IMR-90 (cell line): Measurements from ENCODE around the gene VSIR. TPM values are rescaled to one million over a fixed set of nuclear protein-coding genes. Genes with fewer than 3 reads are reported as not detected.

Experiments
- ATAC-seq: fragments of 200-7000 bp; cut with Tn5 transposase; 2 replicates; pipeline ENCODE4 v1.9.1; 2020; ENCODE audit warnings: low read depth, mild to moderate bottlenecking, moderate library complexity
- BruUV-seq: library from RNA; stranded (reverse); fragments of 400-500 nt; replicated peaks from 2 replicates; lab custom pipeline; 2021; lab: Mats Ljungman, UMichigan
- CTCF ChIA-PET: fragments of 300-600 bp; formaldehyde crosslinking; extraction: SDS; loops from one replicate; lab custom pipeline; 2021; ENCODE audit warnings: antibody characterized with exemption; lab: Yijun Ruan, JAX
- POLR2A ChIA-PET: fragments of 300-600 bp; sonication (Branson Sonifier 250); formaldehyde crosslinking; loops from one replicate; lab custom pipeline; 2022; ENCODE audit warnings: antibody characterized with exemption; ENCODE audit not compliant: unreplicated experiment; lab: Charles Lee
- DNase-seq: peaks from one replicate; pipeline ENCODE4 v3.0.0; 2013
- H2AFZ ChIP-seq: replicated peaks from 2 replicates; pipeline ENCODE3; 2013; ENCODE audit warnings: low read length, mild to moderate bottlenecking; ENCODE audit not compliant: poor library complexity
- H2AK5ac ChIP-seq: 2 replicates; pipeline ENCODE4 v1.6.1; 2013; ENCODE audit warnings: low read depth, low read length, inconsistent platforms
- H2AK9ac ChIP-seq: replicated peaks from 2 replicates; pipeline ENCODE3; 2013; ENCODE audit warnings: mild to moderate bottlenecking, low read depth, low read length, moderate library complexity; ENCODE audit not compliant: poor library complexity
- H2BK120ac ChIP-seq: 2 replicates; pipeline ENCODE4 v1.6.1; 2013; ENCODE audit warnings: low read depth, low read length, inconsistent platforms
- H2BK15ac ChIP-seq: 3 replicates; pipeline ENCODE4 v1.6.1; 2013; ENCODE audit warnings: low read depth, low read length, inconsistent platforms
- H2BK20ac ChIP-seq: 2 replicates; pipeline ENCODE4 v1.6.1; 2013; ENCODE audit warnings: low read depth, mild to moderate bottlenecking, inconsistent platforms, low read length, moderate library complexity
- H2BK5ac ChIP-seq: 2 replicates; pipeline ENCODE4 v1.6.1; 2013; ENCODE audit warnings: mild to moderate bottlenecking, low read depth, low read length, inconsistent platforms; ENCODE audit not compliant: poor library complexity, severe bottlenecking
- H3K14ac ChIP-seq: replicated peaks from 2 replicates; pipeline ENCODE4 v1.6.1; 2013; ENCODE audit warnings: low read depth, low read length, inconsistent platforms
- H3K18ac ChIP-seq: 2 replicates; pipeline ENCODE4 v1.6.1; 2013; ENCODE audit warnings: low read depth, low read length, control low read depth
- H3K23ac ChIP-seq: 2 replicates; pipeline ENCODE4 v1.6.1; 2013; ENCODE audit warnings: low read depth, low read length, inconsistent platforms
- H3K27ac ChIP-seq: 2 replicates; pipeline ENCODE4 v1.5.1; 2013; ENCODE audit warnings: mild to moderate bottlenecking, control low read depth, low read length; ENCODE audit not compliant: insufficient read depth
- H3K27me3 ChIP-seq: 2 replicates; pipeline ENCODE4 v1.6.1; 2013; ENCODE audit warnings: low read length; ENCODE audit not compliant: control insufficient read depth, insufficient read depth
- H3K36me3 ChIP-seq: 2 replicates; pipeline ENCODE4 v1.6.1; 2013; ENCODE audit warnings: low read length, mixed read lengths; ENCODE audit not compliant: control insufficient read depth, insufficient read depth
- H3K4ac ChIP-seq: 2 replicates; pipeline ENCODE4 v1.6.1; 2013; ENCODE audit warnings: low read depth, low read length, inconsistent platforms
- H3K4me1 ChIP-seq: 2 replicates; pipeline ENCODE4 v1.6.1; 2013; ENCODE audit warnings: low read length, mixed read lengths; ENCODE audit not compliant: control insufficient read depth, insufficient read depth
- H3K4me2 ChIP-seq: 2 replicates; pipeline ENCODE4 v1.6.1; 2013; ENCODE audit warnings: low read depth, mild to moderate bottlenecking, control low read depth, low read length, moderate library complexity
- H3K4me3 ChIP-seq: 2 replicates; pipeline ENCODE4 v1.5.1; 2013; ENCODE audit warnings: low read depth, mild to moderate bottlenecking, control low read depth, low read length, moderate library complexity; ENCODE audit not compliant: insufficient read depth
- H3K56ac ChIP-seq: 2 replicates; pipeline ENCODE4 v1.6.1; 2013; ENCODE audit warnings: low read length, inconsistent platforms; ENCODE audit not compliant: insufficient read depth; ENCODE audit errors: extremely low read depth
- H3K79me1 ChIP-seq, 2 experiments: 2 replicates each; pipeline ENCODE4 v1.6.1; 2013; ENCODE audit warnings: low read length in 2 of 2, inconsistent platforms in 1 of 2, low read depth in 1 of 2
- H3K9ac ChIP-seq: 2 replicates; pipeline ENCODE4 v1.6.1; 2013; ENCODE audit warnings: low read depth, low read length, control low read depth
- H3K9me1 ChIP-seq: 2 replicates; pipeline ENCODE4 v1.6.1; 2013; ENCODE audit warnings: low read length, inconsistent platforms; ENCODE audit not compliant: insufficient read depth
- H3K9me3 ChIP-seq: 2 replicates; pipeline ENCODE4 v1.6.1; 2013; ENCODE audit warnings: low read length; ENCODE audit not compliant: control insufficient read depth, insufficient read depth
- H4K20me1 ChIP-seq: 2 replicates; pipeline ENCODE4 v1.6.1; 2013; ENCODE audit warnings: low read length, inconsistent platforms; ENCODE audit not compliant: insufficient read depth
- H4K5ac ChIP-seq: 2 replicates; pipeline ENCODE4 v1.6.1; 2013; ENCODE audit warnings: mild to moderate bottlenecking, low read depth, low read length, control low read depth
- H4K8ac ChIP-seq, 2 experiments: 2 replicates each; pipeline ENCODE4 v1.6.1; 2013; ENCODE audit warnings: low read depth in 2 of 2, low read length in 2 of 2, control low read depth in 1 of 2, inconsistent platforms in 1 of 2
- H4K91ac ChIP-seq: 2 replicates; pipeline ENCODE4 v1.6.1; 2013; ENCODE audit warnings: low read depth, low read length, inconsistent platforms; ENCODE audit not compliant: insufficient read depth
- BHLHE40 ChIP-seq: fragments of 150-350 bp; IDR thresholded peaks from 2 replicates; pipeline ENCODE4 v1.6.1; 2016; ENCODE audit warnings: mild to moderate bottlenecking, low read depth, low read length
- CEBPB ChIP-seq: IDR thresholded peaks from 2 replicates; pipeline ENCODE4 v1.6.1; 2012; ENCODE audit warnings: low read depth, low read length, improper control_type of control experiment
- CHD1 ChIP-seq: IDR thresholded peaks from 2 replicates; pipeline ENCODE4 v1.6.1; 2012; ENCODE audit warnings: low read depth, low read length, improper control_type of control experiment
- FOS ChIP-seq: fragments of 150-350 bp; IDR thresholded peaks from 2 replicates; pipeline ENCODE4 v1.6.1; 2016; ENCODE audit warnings: low read depth, low read length
- MAFK ChIP-seq: IDR thresholded peaks from 2 replicates; pipeline ENCODE4 v1.6.1; 2012; ENCODE audit warnings: low read depth, low read length, improper control_type of control experiment
- MAZ ChIP-seq: IDR thresholded peaks from 2 replicates; pipeline ENCODE4 v1.6.1; 2012; ENCODE audit warnings: low read depth, mild to moderate bottlenecking, low read length, improper control_type of control experiment, moderate library complexity, borderline replicate concordance
- MXI1 ChIP-seq: IDR thresholded peaks from 2 replicates; pipeline ENCODE4 v1.6.1; 2012; ENCODE audit warnings: low read depth, mild to moderate bottlenecking, low read length, moderate library complexity, borderline replicate concordance
- NFE2L2 ChIP-seq: fragments of 150-350 bp; IDR thresholded peaks from 2 replicates; pipeline ENCODE4 v1.6.1; 2016; ENCODE audit warnings: low read depth, mild to moderate bottlenecking, low read length
- POLR2A ChIP-seq: IDR thresholded peaks from 2 replicates; pipeline ENCODE4 v1.6.1; 2012; ENCODE audit warnings: mild to moderate bottlenecking, low read depth, low read length
- RAD21 ChIP-seq: IDR thresholded peaks from 2 replicates; pipeline ENCODE4 v1.6.1; 2012; ENCODE audit warnings: low read length, improper control_type of control experiment
- RCOR1 ChIP-seq: IDR thresholded peaks from 2 replicates; pipeline ENCODE4 v1.6.1; 2012; ENCODE audit warnings: mild to moderate bottlenecking, low read length, improper control_type of control experiment; ENCODE audit not compliant: insufficient replicate concordance
- RFX5 ChIP-seq: IDR thresholded peaks from 2 replicates; pipeline ENCODE4 v1.8.0; 2012; ENCODE audit warnings: low read depth, mild to moderate bottlenecking, low read length, moderate library complexity
- SMC3 ChIP-seq: fragments of 150-350 bp; IDR thresholded peaks from 2 replicates; pipeline ENCODE4 v1.6.1; 2016; ENCODE audit warnings: low read depth, mild to moderate bottlenecking, antibody characterized with exemption, low read length, moderate library complexity
- USF2 ChIP-seq: fragments of 150-350 bp; IDR thresholded peaks from 2 replicates; pipeline ENCODE4 v1.6.1; 2017; ENCODE audit warnings: mild to moderate bottlenecking, antibody characterized with exemption, low read length, low read depth
- WGBS, 2 experiments: methylation state at CpG; one replicate each; pipeline versions ENCODE4 v1.1.5 to v1.1.7; 2013; ENCODE audit warnings: missing lambda C conversion rate in 2 of 2; ENCODE audit not compliant: insufficient read length in 1 of 2; ENCODE audit errors: extremely low coverage in 2 of 2; 5-methylcytosine and 5-hydroxymethylcytosine counted together
- dilution Hi-C: fragments of 300-500 bp; cut with HindIII; formaldehyde crosslinking; loops from one replicate; pipeline ENCODE4 v1.14.3; 2018; ENCODE audit warnings: low sequenced_read_pairs; ENCODE audit not compliant: unreplicated experiment
- in situ Hi-C: fragments of 300-500 bp; cut with MboI; formaldehyde crosslinking; loops from 3 replicates; pipeline ENCODE4 v1.14.3; 2019; ENCODE audit warnings: low sequenced_read_pairs, inconsistent platforms, mixed read lengths
- intact Hi-C: fragments of 100-400 bp; cut with micrococcal nuclease; formaldehyde crosslinking; loops from 2 replicates; pipeline ENCODE4 v1.10.0; 2022
- polyA plus RNA-seq, 3 experiments: library from polyadenylated mRNA; depleted of rRNA; stranded (reverse); fragments of >200 nt; gene quantifications; 2 replicates each; pipeline ENCODE4 v1.2.3, GENCODE V29; 2012; ENCODE audit warnings: low replicate concordance in 1 of 3
- total RNA-seq: library from RNA; depleted of rRNA; stranded (reverse); fragments of >200 nt; gene quantifications from 2 replicates; pipeline ENCODE4 v1.2.3, GENCODE V29; 2012
- TF ChIP-seq, protein P1 (sequence below): fragments of 150-350 bp; IDR thresholded peaks from 2 replicates; pipeline ENCODE4 v1.6.1; 2016; ENCODE audit warnings: low read depth, mild to moderate bottlenecking, low read length, moderate library complexity, borderline replicate concordance
- TF ChIP-seq, protein P2 (sequence below): conservative IDR thresholded peaks from 2 replicates; pipeline ENCODE4 v1.5.1; 2012; ENCODE audit warnings: mild to moderate bottlenecking, low read depth, low read length, improper control_type of control experiment

Gene VSIR
- total and polyA plus RNA-seq, 2 of the 4 experiments (the other 2 are of a cell fraction): 5.0 to 23.8 TPM

- no peak for DNase-seq
- Histone ChIP-seq H2AK9ac (no peak overlapping the region), H2AFZ (no peak overlapping the region), H3K4me1 (peaks cover 10% of the 10 kb centered on the region; the same call in 1 of the 2 replicates), H3K79me1 (no peaks in the 10 kb centered on the region), H2BK5ac (no peak overlapping the region), H2BK15ac (no peak overlapping the region), H3K9ac (no peak overlapping the region), H3K18ac (no peak overlapping the region; the same call in 1 of the 2 replicates), H3K4ac (no peak overlapping the region), H3K27me3 (peaks cover 13% of the 10 kb centered on the region), H4K5ac (no peak overlapping the region), H3K36me3 (no peaks in the 10 kb centered on the region), H2BK120ac (no peak overlapping the region), H3K4me2 (no peak overlapping the region), H3K23ac (no peak overlapping the region), H3K9me1 (no peaks in the 10 kb centered on the region), H4K8ac (no peak overlapping the region), H3K4me3 (no peak overlapping the region), H4K20me1 (no peaks in the 10 kb centered on the region), H2AK5ac (no peak overlapping the region), H4K91ac (no peak overlapping the region), H3K27ac (no peak overlapping the region), H3K14ac (no peak overlapping the region), H3K9me3 (no peaks in the 10 kb centered on the region; the same call in 1 of the 2 replicates), H2BK20ac (no peak overlapping the region), H3K56ac (no peak overlapping the region)
- no peak for TF ChIP-seq SMC3
- TF ChIP-seq POLR2A: no peak
- TF ChIP-seq RFX5: no peak
- no peak for TF ChIP-seq MAZ
- TF ChIP-seq, protein P1, sequence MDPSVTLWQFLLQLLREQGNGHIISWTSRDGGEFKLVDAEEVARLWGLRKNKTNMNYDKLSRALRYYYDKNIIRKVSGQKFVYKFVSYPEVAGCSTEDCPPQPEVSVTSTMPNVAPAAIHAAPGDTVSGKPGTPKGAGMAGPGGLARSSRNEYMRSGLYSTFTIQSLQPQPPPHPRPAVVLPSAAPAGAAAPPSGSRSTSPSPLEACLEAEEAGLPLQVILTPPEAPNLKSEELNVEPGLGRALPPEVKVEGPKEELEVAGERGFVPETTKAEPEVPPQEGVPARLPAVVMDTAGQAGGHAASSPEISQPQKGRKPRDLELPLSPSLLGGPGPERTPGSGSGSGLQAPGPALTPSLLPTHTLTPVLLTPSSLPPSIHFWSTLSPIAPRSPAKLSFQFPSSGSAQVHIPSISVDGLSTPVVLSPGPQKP: no peak
- no peak for TF ChIP-seq FOS
- no peak for TF ChIP-seq CHD1
- TF ChIP-seq BHLHE40: no peak
- no peak for TF ChIP-seq MAFK
- no peak for TF ChIP-seq RAD21
- TF ChIP-seq CEBPB: no peak
- no peak for TF ChIP-seq NFE2L2
- TF ChIP-seq MXI1: no peak
- TF ChIP-seq USF2: no peak
- no peak for TF ChIP-seq RCOR1
- TF ChIP-seq, protein P2, sequence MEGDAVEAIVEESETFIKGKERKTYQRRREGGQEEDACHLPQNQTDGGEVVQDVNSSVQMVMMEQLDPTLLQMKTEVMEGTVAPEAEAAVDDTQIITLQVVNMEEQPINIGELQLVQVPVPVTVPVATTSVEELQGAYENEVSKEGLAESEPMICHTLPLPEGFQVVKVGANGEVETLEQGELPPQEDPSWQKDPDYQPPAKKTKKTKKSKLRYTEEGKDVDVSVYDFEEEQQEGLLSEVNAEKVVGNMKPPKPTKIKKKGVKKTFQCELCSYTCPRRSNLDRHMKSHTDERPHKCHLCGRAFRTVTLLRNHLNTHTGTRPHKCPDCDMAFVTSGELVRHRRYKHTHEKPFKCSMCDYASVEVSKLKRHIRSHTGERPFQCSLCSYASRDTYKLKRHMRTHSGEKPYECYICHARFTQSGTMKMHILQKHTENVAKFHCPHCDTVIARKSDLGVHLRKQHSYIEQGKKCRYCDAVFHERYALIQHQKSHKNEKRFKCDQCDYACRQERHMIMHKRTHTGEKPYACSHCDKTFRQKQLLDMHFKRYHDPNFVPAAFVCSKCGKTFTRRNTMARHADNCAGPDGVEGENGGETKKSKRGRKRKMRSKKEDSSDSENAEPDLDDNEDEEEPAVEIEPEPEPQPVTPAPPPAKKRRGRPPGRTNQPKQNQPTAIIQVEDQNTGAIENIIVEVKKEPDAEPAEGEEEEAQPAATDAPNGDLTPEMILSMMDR: no peak
- intact Hi-C loops: no loop called here
- no TSS peak for BruUV-seq
- dilution Hi-C loops: no loop called here
- 75% methylated on average over 2 of the region's 4 CpGs; no CpG with 5 or more reads in 1 of the 2 experiments for WGBS, 2 experiments
- ChIA-PET POLR2A (no interaction called here), CTCF (no interaction called here)
- no peak for ATAC-seq
- in situ Hi-C loops: no loop called here
These were observed 53.0 kb downstream of the VSIR start for GRCh38 chr10:71720288-71720687.
